Measurements from ENCODE around the gene SELENOF.

DNA sequence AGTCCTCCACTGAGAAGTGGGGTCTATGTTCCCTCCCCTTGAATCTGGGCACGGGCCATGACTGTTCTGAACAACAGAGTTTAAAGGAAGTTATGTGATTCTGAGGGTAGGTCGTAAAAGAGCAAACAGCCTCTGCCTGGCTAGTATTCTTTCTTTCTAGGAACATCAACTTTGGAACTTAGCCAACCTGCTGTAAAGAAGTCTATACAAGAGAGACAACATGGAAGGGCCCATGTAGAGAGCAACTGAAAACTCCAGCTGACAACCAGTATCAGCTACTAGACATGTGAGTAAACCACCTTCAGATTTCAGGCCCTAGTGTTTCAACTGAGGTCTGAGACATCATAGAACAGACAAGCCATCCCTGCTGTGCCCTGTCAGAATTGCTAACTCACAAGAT is 7.5 kb downstream of the SELENOF start:
- TF ChIP-seq, protein P1, sequence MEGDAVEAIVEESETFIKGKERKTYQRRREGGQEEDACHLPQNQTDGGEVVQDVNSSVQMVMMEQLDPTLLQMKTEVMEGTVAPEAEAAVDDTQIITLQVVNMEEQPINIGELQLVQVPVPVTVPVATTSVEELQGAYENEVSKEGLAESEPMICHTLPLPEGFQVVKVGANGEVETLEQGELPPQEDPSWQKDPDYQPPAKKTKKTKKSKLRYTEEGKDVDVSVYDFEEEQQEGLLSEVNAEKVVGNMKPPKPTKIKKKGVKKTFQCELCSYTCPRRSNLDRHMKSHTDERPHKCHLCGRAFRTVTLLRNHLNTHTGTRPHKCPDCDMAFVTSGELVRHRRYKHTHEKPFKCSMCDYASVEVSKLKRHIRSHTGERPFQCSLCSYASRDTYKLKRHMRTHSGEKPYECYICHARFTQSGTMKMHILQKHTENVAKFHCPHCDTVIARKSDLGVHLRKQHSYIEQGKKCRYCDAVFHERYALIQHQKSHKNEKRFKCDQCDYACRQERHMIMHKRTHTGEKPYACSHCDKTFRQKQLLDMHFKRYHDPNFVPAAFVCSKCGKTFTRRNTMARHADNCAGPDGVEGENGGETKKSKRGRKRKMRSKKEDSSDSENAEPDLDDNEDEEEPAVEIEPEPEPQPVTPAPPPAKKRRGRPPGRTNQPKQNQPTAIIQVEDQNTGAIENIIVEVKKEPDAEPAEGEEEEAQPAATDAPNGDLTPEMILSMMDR (conservative IDR thresholded peaks at IDR 0.05; ENCODE audit: low read depth, low read length) = no peak
- TF ChIP-seq CEBPB (IDR thresholded peaks at IDR 0.05; ENCODE audit: low read depth, low read length) = no peak
- no peak for TF ChIP-seq CHD1 (IDR thresholded peaks at IDR 0.05; ENCODE audit: low read depth, low read length)
- TF ChIP-seq NFE2L2 (IDR thresholded peaks at IDR 0.05; ENCODE audit: low read depth, low read length) = no peak

All from IMR-90 (cell line).